A549 (cell line): ENCODE data around the gene CREG2.

Experiments
- BHLHE40 ChIP-seq: IDR thresholded peaks from 2 replicates; pipeline ENCODE4 v1.6.1; 2012; ENCODE audit warnings: low read depth, low read length, inconsistent platforms
- CBX8 ChIP-seq: fragments of 200-600 bp; sonication (generic); IDR thresholded peaks from 2 replicates; pipeline ENCODE4 v1.6.1; 2016
- EP300 ChIP-seq, 2 experiments: fragments of >200 bp; sonication (Bioruptor Twin); formaldehyde crosslinking; IDR thresholded peaks; 2 replicates in 1 of 2; 3 replicates in 1 of 2; pipeline ENCODE4 v1.6.1; 2016 to 2017
- ESRRA ChIP-seq: fragments of 150-350 bp; IDR thresholded peaks from 2 replicates; pipeline ENCODE4 v1.6.1; 2014; ENCODE audit warnings: mild to moderate bottlenecking, low read length, borderline replicate concordance
- JUN ChIP-seq, 2 experiments: fragments of >200 bp; sonication (Bioruptor Twin); formaldehyde crosslinking; IDR thresholded peaks; 2 replicates in 1 of 2; 3 replicates in 1 of 2; pipeline ENCODE4 v1.6.1; 2016 to 2017
- JUNB ChIP-seq: fragments of >200 bp; sonication (Bioruptor Twin); formaldehyde crosslinking; IDR thresholded peaks from 2 replicates; pipeline ENCODE4 v1.6.1; 2016
- KDM1A ChIP-seq: fragments of 200-600 bp; sonication (generic); IDR thresholded peaks from 2 replicates; pipeline ENCODE4 v1.6.1; 2016; ENCODE audit warnings: low read depth, mild to moderate bottlenecking
- NFE2L2 ChIP-seq: fragments of 150-350 bp; conservative IDR thresholded peaks from 2 replicates; pipeline ENCODE4 v1.6.1; 2014; ENCODE audit warnings: low read length
- RAD21 ChIP-seq, 2 experiments: fragments of >200 bp in 1 of 2; sonication (Bioruptor Twin) in 1 of 2; formaldehyde crosslinking in 1 of 2; IDR thresholded peaks in 1 of 2; conservative IDR thresholded peaks in 1 of 2; 2 replicates in 1 of 2; 3 replicates in 1 of 2; pipeline ENCODE4 v1.6.1; 2012 to 2018; ENCODE audit warnings: inconsistent platforms in 1 of 2
- TF ChIP-seq, protein P1 (sequence below): fragments of >200 bp; sonication (Bioruptor Twin); formaldehyde crosslinking; IDR thresholded peaks from 3 replicates; pipeline ENCODE4 v1.5.1; 2016
- TF ChIP-seq, protein P2 (sequence below): fragments of >200 bp; sonication (Bioruptor Twin); formaldehyde crosslinking; IDR thresholded peaks from 3 replicates; pipeline ENCODE4 v1.6.1; 2016

DNA sequence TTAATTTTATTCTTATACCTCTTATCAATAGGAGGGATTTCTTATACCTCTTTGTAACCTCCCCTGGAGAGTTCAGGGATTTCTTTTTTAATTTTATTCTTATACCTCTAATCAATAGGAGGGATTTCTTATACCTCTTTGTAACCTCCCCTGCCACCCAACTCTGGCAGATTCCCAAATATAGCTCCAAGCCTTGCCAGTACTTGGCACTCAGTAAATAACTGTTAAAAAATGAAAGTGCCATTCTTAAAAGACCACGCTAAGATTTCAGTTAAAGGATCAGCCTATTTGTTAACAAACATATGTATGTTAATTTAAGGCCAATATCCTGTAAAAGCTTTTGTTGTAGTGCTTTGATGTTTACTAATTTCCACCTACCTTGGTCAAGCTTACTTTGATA lies 83.6 kb downstream of the CREG2 start:
- TF ChIP-seq EP300 (IDR thresholded peaks at IDR 0.05) (no peak), CBX8 (no peak), JUN (IDR thresholded peaks at IDR 0.05) (no peak), KDM1A (no peak), JUNB (no peak), BHLHE40 (no peak), RAD21 (conservative IDR thresholded peaks at IDR 0.05 in 1 of 2, IDR thresholded peaks at IDR 0.05 in 1 of 2) (no peak), NFE2L2 (no peak), ESRRA (no peak)
- TF ChIP-seq, protein P1, sequence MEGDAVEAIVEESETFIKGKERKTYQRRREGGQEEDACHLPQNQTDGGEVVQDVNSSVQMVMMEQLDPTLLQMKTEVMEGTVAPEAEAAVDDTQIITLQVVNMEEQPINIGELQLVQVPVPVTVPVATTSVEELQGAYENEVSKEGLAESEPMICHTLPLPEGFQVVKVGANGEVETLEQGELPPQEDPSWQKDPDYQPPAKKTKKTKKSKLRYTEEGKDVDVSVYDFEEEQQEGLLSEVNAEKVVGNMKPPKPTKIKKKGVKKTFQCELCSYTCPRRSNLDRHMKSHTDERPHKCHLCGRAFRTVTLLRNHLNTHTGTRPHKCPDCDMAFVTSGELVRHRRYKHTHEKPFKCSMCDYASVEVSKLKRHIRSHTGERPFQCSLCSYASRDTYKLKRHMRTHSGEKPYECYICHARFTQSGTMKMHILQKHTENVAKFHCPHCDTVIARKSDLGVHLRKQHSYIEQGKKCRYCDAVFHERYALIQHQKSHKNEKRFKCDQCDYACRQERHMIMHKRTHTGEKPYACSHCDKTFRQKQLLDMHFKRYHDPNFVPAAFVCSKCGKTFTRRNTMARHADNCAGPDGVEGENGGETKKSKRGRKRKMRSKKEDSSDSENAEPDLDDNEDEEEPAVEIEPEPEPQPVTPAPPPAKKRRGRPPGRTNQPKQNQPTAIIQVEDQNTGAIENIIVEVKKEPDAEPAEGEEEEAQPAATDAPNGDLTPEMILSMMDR = no peak
- TF ChIP-seq, protein P2, sequence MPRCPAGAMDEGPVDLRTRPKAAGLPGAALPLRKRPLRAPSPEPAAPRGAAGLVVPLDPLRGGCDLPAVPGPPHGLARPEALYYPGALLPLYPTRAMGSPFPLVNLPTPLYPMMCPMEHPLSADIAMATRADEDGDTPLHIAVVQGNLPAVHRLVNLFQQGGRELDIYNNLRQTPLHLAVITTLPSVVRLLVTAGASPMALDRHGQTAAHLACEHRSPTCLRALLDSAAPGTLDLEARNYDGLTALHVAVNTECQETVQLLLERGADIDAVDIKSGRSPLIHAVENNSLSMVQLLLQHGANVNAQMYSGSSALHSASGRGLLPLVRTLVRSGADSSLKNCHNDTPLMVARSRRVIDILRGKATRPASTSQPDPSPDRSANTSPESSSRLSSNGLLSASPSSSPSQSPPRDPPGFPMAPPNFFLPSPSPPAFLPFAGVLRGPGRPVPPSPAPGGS = no peak
